HG02763 (cell line): ENCODE data around the gene EHBP1L1.
"Not testable (repeated sequence)": the region's sequence is repeated elsewhere in the genome, so short reads cannot be mapped to it uniquely, and the experiment has no call there.

ENCODE experiments used
- ATAC-seq: cut with Tn5 transposase; IDR thresholded peaks from one replicate; pipeline ENCODE4 v1.9.1; 2021; ENCODE audit warnings: mild to moderate bottlenecking, moderate library complexity; ENCODE audit not compliant: unreplicated experiment

Gene EHBP1L1

DNA sequence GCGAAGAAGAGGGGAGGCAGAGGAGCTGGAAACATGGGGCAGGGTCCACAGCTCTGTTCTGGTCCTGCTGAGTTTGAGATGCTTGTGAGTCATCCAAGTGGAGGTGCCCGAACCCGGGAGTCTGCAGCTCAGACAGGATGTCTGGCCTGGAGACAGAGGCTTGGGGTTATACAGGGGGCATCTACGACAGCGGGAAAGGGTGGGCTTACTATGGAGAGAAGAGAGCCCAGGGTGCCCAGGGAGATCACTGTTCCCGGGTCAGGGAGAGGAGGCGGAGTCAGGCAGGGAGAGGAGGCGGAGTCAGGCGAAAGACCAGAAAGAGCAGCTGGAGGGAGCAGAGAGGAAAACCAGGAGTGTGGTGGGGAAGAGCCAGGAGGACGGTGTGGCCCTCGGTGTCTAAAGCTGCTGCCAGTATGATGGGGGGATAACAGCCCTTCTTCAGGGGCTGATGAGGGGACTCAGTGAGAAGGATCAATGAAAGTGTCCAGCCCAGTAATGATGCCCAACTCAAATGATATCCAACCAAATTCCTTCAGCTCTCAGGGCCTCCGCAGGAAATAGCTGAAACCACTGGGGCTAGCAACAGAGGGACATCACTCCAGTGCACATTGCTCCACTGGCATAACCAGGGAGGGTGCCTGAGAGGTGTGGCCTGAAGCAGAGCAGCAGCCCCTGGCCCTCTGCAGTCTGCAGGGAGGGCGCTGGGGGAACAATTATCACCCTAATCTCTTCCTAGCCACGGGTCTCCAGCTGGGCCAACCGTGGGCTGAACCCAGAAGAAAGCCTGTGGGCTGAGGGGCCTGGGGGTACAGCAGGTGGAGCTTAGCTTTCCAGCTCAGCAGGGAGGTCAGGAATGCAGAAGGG, 15.1 kb upstream of the EHBP1L1 start:
- no peak for ATAC-seq

DNA sequence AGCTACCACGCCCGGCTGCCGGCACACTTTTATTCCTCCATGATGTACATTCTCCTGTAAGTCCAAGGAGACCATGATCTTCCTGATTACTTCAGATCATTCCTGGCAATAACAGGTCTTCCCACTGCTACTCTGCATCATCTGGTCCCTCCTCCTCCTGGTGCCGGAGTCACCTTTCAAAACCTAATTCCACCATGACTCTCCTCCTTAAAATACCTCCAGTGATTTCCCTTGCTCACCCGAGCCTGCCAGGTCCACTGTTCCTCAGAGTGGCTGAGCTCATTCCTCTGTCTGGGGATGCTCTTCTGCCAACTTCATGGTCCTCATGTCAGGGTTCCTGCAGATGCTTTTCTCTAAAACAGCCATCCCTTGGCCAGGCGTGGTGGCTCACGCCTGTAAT, 13.8 kb upstream of the EHBP1L1 start:
- no peak for ATAC-seq

DNA sequence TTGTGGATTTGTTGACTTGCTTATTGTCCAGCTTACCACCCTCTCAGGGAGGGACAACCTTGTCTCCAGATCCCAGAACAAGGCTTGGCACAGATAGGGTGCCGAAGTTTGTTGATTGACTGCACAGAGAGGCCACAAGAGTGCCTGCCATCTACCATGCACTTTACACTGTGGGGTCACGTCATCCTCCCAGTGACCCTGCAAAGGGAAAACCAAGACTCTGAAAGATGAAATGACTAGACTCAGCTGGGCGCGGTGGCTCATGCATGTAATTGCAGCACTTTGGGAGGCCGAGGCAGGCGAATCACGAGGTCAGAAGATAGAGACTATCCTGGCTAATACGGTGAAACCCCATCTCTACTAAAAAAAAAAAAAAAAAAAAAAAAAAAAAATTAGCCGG, 13.1 kb upstream of the EHBP1L1 start:
- ATAC-seq: no peak

DNA sequence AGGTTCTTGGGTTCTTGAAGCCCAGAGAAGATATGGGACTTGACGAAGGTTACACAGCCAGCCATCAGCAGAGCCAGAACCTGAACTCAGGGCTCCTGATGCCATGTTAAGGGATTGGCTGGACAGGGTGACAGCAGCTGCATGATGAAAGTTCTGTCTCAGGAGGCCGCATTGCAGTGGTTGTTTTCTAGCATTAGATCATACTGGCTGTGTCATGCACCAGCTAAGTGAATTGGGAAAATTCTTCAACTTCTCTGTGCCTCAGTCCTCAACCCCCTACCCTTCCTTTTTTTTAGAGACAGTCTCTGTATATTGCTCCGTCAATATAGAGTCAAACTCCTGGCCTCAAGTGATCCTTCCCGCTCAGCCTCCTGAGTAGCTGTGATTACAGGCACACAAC, 12.3 kb upstream of the EHBP1L1 start:
- no peak for ATAC-seq

DNA sequence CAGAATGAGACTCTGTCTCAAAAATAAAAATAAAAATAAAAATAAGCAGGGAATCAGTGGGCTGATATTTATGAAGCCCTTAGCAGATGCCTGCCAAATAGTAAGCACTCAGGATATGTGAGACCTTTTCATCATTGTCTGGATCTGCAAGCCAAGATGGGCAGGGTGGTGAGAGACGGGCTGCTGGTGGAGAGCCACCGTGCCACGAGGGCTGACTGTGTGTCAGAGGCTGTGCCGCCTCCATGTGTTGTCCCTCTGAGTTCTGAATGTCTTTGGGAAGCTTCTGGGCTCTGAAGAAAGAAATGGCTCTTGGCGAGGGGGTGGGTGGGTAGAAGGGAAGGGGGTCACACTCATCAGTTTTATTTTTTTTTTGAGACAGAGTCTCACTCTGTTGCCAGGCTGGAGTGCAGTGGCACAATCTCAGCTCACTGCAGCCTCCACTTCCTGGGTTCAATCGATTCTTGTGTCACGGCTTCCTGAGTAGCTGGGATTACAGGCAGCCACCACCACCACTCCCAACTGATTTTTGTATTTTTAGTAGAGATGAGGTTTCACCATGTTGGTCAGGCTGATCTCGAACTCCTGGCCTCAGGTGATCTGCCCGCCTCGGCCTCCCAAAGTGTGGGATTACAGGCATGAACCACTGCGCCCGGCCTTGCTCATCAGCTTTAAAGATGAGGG, 10.8 kb upstream of the EHBP1L1 start:
- not testable (repeated sequence) for ATAC-seq

DNA sequence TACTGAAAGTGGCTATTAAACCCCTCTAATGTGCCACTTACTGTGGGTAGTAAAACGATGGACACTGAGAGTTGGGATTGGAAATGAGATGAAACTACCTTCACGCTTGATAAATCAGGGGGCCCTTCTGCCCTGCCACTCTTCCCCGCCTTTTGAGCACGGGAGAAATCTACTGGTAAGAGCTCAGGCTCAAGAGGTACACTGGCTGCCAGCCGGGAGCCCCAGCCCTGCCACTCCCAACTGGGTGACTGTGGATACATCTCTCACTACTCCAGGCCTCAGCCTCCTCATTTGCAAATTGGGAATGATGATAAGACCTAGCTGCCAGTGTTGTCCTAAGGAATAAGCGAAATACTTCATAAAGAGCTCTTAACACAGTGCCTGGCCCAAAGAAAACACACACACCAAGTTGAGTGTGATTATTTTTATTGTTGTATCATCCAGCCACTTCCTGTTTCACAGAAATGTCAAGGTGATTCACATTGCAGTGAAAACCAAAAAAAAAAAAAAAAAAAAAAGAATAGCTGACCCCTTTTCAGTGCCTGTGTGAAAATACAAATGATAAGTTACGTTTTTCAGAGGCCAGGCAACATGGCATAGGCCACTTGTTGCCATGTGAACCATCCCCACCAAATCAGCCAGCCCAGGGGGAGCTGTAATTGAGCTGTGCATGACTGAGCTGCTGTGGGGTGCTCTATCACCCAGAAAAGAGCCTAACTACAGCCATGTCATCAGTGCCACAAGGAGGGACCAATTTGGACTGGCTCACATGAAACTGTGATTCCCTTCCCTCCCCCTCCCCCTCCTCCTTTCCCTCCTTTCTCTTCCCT, 10.0 kb upstream of the EHBP1L1 start:
- ATAC-seq: no peak

DNA sequence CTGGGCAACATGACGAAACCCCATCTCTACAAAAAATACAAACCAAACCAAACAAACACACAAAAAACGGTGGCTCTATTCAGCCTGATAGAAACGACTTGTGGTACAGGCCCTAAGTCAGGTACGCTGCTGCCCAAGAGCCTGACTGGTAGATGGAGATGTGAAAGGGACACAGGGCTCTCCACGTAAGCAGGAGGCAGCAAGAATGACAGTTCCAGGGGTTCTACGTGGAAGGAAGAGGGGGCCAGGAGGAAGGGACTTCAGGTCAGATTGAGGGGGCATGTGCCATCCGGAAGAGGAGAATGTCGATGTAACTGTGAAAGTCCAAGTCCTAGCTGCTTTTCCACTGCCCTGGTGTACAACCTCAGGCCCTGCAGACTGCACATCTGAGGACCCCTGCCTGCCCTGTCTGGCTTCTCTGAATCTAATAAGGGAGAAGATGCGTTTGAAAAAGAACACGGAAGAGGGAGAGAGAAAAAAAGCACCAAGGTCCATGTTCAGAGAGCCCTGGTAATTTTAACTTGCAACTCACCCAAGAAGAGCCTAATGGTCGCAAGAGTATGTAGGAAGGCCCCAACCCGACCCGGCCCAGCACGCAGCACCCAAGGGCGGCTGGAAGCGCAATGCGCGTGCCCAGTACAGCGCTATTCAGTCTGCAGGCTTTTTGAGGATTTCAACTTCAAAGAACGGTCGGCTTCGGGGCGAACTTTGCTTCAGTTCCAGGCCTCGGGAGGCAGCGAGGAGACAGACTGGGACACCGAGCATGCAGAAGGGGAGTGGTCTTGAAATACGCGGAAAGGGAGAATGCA, 6.5 kb upstream of the EHBP1L1 start:
- no peak for ATAC-seq

DNA sequence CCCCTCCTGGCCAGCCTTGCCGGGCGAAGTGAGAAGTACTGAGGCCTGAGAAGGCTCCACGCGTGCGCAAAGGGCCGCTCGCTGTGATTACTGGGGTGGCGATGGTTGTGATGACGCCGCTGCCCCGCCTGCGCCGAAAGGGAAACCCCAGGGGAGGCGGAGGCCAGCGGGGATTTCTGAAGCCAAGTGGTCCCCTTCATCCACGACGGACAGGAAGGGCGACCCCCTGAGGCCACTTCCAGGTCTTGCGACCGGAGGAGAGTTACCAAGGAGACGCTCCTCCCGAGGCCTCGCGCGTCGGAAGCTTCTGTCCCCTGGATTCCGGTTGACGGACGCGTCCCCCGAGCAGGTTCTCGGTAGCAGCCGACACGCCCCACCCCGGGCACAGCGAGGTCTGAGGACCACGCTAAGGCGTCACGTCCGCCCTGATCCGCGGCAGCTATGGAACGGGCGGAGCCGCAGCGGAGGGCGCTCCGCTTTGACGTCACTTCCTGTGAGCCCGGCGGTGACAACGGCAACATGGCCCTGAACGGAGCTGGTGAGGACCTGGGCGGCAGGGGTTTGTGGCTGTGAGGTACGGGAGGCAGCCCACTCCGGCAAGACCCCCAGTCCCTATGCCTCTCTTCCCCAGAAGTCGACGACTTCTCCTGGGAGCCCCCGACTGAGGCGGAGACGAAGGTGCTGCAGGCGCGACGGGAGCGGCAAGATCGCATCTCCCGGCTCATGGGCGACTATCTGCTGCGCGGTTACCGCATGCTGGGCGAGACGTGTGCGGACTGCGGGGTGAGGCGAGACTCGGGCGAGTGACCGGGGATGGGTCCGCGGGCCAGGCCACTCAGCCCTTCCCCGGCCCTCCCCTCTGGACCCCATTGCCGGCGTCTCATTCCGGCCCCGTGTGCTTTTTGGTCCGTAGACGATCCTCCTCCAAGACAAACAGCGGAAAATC, 5.6 kb upstream of the EHBP1L1 start, which contains the start of gene ZNRD2:
Gene ZNRD2, plus strand, starts transcription at position 505 of the 946 bp plus-strand sequence. Its CDS starts 15 bp downstream, at position 520.
- peak; percentile 54 for ATAC-seq

DNA sequence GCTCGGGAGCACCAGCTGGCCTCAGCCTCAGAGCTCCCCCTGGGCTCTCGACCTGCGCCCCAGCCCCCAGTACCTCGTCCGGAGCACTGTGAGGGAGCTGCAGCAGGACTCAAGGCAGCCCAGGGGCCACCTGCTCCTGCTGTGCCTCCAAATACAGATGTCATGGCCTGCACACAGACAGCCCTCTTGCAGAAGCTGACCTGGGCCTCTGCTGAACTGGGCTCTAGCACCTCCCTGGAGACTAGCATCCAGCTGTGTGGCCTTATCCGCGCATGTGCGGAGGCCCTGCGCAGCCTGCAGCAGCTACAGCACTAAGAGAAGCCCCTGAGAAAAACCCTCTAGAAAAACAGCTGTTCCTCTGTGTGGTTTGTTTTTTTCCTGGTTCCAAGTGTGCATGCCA, 4.4 kb upstream of the EHBP1L1 start:
- ATAC-seq: no peak

DNA sequence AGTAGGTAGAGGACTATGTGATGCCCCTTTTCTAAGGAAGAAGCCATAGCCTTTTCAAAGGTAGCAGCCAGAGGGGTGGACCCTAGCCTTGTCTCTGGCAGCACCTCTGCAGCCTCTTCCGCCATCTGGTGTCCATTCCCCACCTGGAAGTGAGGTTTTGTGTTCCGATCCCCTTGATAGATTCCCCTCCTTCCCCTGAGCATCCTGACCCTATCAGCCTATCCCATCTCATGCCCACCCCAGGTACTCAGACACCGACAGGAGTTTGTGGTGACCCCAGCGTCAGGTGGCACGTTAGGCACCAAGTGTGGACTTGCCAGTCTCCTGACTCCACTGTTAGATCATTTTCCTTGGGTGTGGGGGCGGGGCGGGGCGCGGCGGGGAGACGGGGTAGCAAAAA, 3.9 kb upstream of the EHBP1L1 start:
- no peak for ATAC-seq

DNA sequence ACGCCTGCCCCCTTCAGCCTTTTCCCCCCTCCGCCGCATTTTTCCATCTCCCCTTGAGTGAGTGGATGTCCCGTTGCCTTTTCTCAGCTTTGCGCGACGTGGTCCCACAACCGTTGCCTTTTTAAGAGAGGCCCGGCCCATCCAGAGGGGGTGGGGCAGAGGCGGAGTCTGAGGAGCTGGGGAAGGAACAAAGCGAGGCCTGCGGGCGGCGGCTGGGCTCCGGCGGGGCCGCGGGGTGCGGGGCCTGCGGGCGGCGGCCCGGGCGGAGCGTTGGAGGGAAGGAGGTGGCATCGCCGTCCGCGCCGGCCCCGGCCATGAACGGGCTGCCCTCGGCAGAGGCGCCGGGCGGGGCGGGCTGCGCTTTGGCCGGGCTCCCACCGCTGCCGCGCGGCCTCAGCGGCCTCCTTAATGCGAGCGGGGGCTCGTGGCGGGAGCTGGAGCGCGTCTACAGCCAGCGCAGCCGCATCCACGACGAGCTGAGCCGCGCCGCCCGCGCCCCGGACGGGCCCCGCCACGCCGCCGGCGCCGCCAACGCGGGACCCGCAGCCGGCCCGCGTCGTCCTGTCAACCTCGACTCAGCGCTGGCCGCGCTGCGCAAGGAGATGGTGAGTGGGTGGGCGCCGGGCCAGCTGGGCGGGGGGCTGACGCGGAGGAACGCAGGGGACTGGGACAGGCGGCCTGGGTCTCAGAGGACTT, 3.3 kb upstream of the EHBP1L1 start, which contains the start of gene FAM89B:
Gene FAM89B, plus strand, starts transcription at position 183 of the 696 bp plus-strand sequence. Its CDS starts 132 bp downstream, at position 315.
- no peak for ATAC-seq

DNA sequence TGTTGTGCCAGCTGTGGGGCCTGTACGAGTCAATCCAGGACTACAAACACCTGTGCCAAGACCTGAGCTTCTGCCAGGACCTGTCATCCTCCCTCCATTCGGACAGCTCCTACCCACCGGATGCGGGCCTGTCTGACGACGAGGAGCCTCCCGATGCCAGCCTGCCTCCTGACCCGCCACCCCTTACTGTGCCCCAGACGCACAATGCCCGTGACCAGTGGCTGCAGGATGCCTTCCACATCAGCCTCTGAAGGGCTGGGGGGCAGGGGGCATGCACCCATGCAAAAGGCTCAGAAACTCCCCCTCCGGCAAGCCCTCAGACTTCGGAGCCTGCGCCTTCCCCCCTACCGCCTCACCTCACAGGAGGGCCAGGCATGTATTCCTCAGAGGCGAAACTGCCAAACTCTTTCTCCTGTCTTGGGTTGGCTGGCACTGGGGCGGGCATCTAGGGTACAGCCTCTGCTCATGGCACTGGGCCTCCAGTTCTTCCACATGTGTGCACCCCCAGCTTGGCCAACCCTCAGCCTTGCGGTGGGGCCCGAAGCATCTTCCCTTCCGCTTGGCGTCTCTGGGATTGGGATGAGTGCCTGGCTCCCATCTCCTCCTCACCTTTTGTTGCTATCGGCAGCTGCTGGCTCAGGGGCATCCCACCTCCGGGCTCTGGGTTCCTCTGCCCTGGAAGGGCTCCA, 2.3 kb upstream of the EHBP1L1 start:
- ATAC-seq: no peak

DNA sequence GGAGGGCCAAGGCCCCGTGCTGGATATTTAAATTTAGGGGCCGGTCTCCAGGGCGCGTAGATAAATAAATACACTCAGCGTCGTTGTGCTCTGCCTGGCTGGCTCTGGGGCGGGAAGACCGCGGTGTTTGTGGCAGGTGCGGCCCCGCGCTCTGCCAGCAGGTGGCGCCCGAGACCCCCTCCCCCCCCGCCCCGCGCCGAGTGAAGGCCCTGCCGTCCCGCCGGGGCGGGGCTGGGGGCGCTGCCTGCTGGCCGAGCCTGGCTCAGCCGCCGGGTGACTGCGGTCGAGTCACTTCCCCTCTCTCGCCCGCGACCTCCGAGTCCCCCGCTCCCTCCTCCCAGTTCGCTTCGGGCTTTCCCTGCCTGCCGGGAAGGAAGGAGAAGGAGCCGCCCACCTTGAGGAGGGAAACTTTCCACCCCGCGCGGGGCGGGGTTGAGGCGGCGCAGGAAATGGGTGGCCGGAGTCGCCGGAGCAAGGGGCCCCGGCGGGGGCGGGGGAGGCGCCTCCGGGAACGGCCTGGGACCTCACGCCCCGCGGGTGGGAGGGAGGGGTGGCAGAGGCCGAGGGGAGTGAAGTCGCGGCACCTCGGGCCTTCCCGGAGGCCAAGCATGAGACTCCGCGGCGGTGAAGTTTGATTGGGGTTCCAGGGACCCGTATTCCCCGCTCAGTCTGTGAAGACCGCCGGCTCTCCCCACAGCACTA, 1.6 kb upstream of the EHBP1L1 start:
- ATAC-seq: peak; percentile 36

DNA sequence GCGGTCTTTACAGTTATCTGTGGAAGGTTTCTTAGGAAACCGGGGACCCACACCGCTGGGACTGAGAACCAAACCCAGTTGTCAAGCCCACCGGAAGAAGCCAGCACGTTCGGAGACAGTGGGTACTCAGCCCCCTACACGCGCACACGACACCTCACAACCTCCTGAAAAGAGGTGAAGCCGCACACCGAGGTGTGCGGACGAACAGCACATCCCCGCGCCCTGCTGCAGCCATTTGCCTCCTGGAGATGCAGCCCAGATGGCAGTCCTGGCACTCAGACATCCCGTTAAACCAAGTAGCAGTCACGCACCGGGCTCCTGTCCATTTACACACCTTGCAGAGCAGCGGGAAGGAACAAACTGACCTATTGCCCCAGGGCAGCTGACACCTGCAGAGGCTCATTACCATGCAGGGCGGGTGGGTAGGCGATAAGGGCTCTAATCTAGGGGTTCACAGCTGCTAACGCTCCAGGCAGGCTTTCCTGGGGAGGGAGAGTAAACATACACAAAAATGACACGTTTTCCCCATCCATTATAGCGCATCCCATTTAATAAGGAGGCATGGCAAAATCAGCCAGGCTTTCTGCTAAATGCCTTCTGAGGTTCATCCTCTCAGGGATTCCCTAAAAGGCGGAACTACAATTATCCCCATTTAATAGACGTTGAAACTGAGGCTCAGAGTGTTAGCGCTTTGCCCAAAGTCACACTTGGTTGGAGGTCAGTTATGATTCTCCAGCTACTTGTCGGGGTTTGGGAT, 864 bp upstream of the EHBP1L1 start:
- no peak for ATAC-seq

DNA sequence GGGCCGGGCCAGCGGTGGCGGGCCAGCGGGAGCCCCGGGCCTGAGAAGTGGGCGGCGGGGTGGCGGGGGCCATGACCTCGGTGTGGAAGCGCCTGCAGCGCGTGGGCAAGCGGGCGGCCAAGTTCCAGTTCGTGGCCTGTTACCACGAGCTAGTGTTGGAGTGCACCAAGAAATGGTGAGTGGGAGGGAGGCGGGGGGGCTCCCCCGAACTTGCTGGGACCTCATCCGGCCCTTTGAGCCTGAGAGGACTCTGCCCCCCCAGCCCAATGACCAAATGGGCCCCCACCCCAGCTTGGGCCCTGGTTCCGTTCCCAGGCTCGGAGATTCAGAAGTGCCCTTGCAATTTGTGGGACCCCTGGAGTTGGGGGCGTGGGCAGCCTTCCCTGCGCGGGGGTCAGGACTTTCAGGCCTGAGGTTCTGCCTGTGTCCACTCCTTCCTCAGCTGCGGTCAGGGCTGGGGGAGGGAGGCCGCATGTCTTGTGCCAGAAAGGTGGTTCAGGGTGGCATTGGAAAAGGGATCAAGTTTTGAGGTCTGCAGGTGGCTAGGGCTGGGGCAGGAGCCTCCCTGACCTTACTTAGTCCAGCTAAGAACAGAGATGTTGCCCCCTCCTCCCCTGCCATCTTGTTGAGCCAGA, 496 bp downstream of the EHBP1L1 start:
- ATAC-seq: no peak
